Liver (tissue), 9 donors: ENCODE results near the gene LRRC7. TPM values are rescaled to one million over a fixed set of nuclear protein-coding genes. Genes with fewer than 3 reads are reported as not detected.

ENCODE experiments used
- DNase-seq: peaks from one replicate; pipeline ENCODE4 v3.0.0-alpha.2; 2017; ENCODE audit warnings: low spot score
- H3K27ac ChIP-seq, 2 donors: one replicate each; pipeline ENCODE4 v1.7.0; 2013; ENCODE audit warnings: inconsistent platforms in 2 of 2, low read length in 2 of 2, control low read depth in 1 of 2, low read depth in 1 of 2, mild to moderate bottlenecking in 1 of 2
- H3K27me3 ChIP-seq, 4 donors: one replicate each; pipeline versions ENCODE4 v1.6.1 to v1.7.0; 2013; ENCODE audit warnings: low read length in 3 of 4, inconsistent platforms in 1 of 4, mild to moderate bottlenecking in 1 of 4, moderate library complexity in 1 of 4; ENCODE audit not compliant: control insufficient read depth in 4 of 4, insufficient read depth in 4 of 4
- H3K36me3 ChIP-seq, 4 donors: one replicate each; pipeline versions ENCODE4 v1.6.1 to v1.7.0; 2013; ENCODE audit warnings: low read length in 3 of 4, mild to moderate bottlenecking in 3 of 4, low read depth in 1 of 4, moderate library complexity in 1 of 4; ENCODE audit not compliant: control insufficient read depth in 4 of 4, insufficient read depth in 3 of 4
- H3K4me1 ChIP-seq, 4 donors: one replicate each; pipeline versions ENCODE4 v1.6.1 to v1.7.0; 2013; ENCODE audit warnings: low read length in 3 of 4, mild to moderate bottlenecking in 3 of 4, moderate library complexity in 1 of 4; ENCODE audit not compliant: control insufficient read depth in 4 of 4, insufficient read depth in 4 of 4
- H3K4me3 ChIP-seq, 3 donors: one replicate each; pipeline versions ENCODE4 v1.6.1 to v1.7.0; 2013; ENCODE audit warnings: low read length in 3 of 3, control low read depth in 1 of 3, low read depth in 1 of 3, mild to moderate bottlenecking in 1 of 3
- H3K9ac ChIP-seq, 2 donors: one replicate each; pipeline ENCODE4 v1.7.0; 2013; ENCODE audit warnings: low read length in 2 of 2, mild to moderate bottlenecking in 2 of 2, moderate library complexity in 2 of 2, control low read depth in 1 of 2, low read depth in 1 of 2
- H3K9me3 ChIP-seq, 4 donors: one replicate each; pipeline versions ENCODE4 v1.6.1 to v1.7.0; 2013; ENCODE audit warnings: low read length in 3 of 4; ENCODE audit not compliant: control insufficient read depth in 4 of 4
- ATF3 ChIP-seq: IDR thresholded peaks from 2 replicates; pipeline ENCODE4 v1.6.1; 2016; ENCODE audit warnings: antibody characterized with exemption
- EGR1 ChIP-seq, 2 donors: IDR thresholded peaks; 2 replicates each; pipeline ENCODE4 v1.6.1; 2016 to 2018; ENCODE audit warnings: antibody characterized with exemption in 2 of 2, low read depth in 2 of 2
- FOXA1 ChIP-seq: IDR thresholded peaks from 2 replicates; pipeline ENCODE4 v1.6.1; 2016; ENCODE audit warnings: antibody characterized with exemption
- FOXA2 ChIP-seq: IDR thresholded peaks from 2 replicates; pipeline ENCODE4 v1.6.1; 2016; ENCODE audit warnings: antibody characterized with exemption
- NR2F2 ChIP-seq: IDR thresholded peaks from 2 replicates; pipeline ENCODE4 v1.6.1; 2016; ENCODE audit warnings: antibody characterized with exemption
- RAD21 ChIP-seq, 2 donors: IDR thresholded peaks; 2 replicates each; pipeline ENCODE4 v1.6.1; 2016; ENCODE audit warnings: antibody characterized with exemption in 2 of 2, mild to moderate bottlenecking in 2 of 2
- REST ChIP-seq: IDR thresholded peaks from 2 replicates; pipeline ENCODE4 v1.6.1; 2016; ENCODE audit warnings: antibody characterized with exemption, mild to moderate bottlenecking
- RXRA ChIP-seq, 2 donors: IDR thresholded peaks; 2 replicates each; pipeline ENCODE4 v1.6.1; 2017 to 2018; ENCODE audit warnings: antibody characterized with exemption in 2 of 2, mild to moderate bottlenecking in 1 of 2
- TAF1 ChIP-seq: conservative IDR thresholded peaks from 2 replicates; pipeline ENCODE4 v1.6.1; 2016; ENCODE audit warnings: antibody characterized with exemption, mild to moderate bottlenecking
- WGBS: extraction: QIAGEN DNeasy Blood & Tissue Kit; methylation state at CpG from one replicate; pipeline ENCODE4 v1.1.7; 2013; 5-methylcytosine and 5-hydroxymethylcytosine counted together
- polyA plus RNA-seq, 2 donors: library from polyadenylated mRNA; stranded (reverse) in 1 of 2; unstranded in 1 of 2; fragments of 200-250 nt in 1 of 2; fragments of >200 nt in 1 of 2; fragmentation: Nextera tagmentation in 1 of 2; extraction: Ambion mirVana in 1 of 2; gene quantifications; one replicate each; pipeline versions ENCODE4 v1.2.1 to v1.2.3, GENCODE V29; 2013 to 2015
- total RNA-seq, 2 donors: library from RNA; depleted of rRNA; stranded (reverse); fragments of >200 nt; gene quantifications; one replicate each; pipeline ENCODE4 v1.2.3, GENCODE V29; 2014
- TF ChIP-seq, protein P1 (sequence below): IDR thresholded peaks from 2 replicates; pipeline ENCODE4 v1.6.1; 2016; ENCODE audit warnings: antibody characterized with exemption
- TF ChIP-seq, protein P2 (sequence below): fragments of 150-350 bp; IDR thresholded peaks from 2 replicates; pipeline ENCODE4 v1.5.1; 2017; ENCODE audit warnings: improper control_type of control experiment, low read depth, low read length; ENCODE audit not compliant: missing input control
- donor health status: healthy.
- donor health status: healthy.
- donor health status: healthy.
- donor health status: healthy.
- donor health status: healthy.

The LRRC7 gene
- total and polyA plus RNA-seq, 4 donors, result 0.08 to 1.1 (median 0.67) TPM

- WGBS, result 41% methylated on average over 1 of the region's 1 CpG
- DNase-seq, result no peak
- H3K4me3 ChIP-seq, result no peak overlapping the region
These were observed 480.8 kb downstream of the LRRC7 start for GRCh38 chr1:70048336-70049094.

More at GRCh38 chr1:70048336-70049094, 480.8 kb downstream of the LRRC7 start:
- Histone ChIP-seq H3K27ac (no peak overlapping the region), H3K4me1 (no peaks in the 10 kb centered on the region), H3K27me3 (peaks cover 0 to 3% (median 0%) of the 10 kb centered on the region in 4 donors), H3K9me3 (no peaks in the 10 kb centered on the region), H3K36me3 (no peaks in the 10 kb centered on the region), H3K9ac (no peak overlapping the region)
- TF ChIP-seq FOXA1, result no peak
- no peak for TF ChIP-seq RXRA (IDR thresholded peaks at IDR 0.05)
- TF ChIP-seq REST, result no peak
- no peak for TF ChIP-seq FOXA2
- no peak for TF ChIP-seq NR2F2
- TF ChIP-seq, protein P1, sequence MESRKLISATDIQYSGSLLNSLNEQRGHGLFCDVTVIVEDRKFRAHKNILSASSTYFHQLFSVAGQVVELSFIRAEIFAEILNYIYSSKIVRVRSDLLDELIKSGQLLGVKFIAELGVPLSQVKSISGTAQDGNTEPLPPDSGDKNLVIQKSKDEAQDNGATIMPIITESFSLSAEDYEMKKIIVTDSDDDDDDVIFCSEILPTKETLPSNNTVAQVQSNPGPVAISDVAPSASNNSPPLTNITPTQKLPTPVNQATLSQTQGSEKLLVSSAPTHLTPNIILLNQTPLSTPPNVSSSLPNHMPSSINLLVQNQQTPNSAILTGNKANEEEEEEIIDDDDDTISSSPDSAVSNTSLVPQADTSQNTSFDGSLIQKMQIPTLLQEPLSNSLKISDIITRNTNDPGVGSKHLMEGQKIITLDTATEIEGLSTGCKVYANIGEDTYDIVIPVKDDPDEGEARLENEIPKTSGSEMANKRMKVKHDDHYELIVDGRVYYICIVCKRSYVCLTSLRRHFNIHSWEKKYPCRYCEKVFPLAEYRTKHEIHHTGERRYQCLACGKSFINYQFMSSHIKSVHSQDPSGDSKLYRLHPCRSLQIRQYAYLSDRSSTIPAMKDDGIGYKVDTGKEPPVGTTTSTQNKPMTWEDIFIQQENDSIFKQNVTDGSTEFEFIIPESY, result no peak
- TF ChIP-seq, protein P2, sequence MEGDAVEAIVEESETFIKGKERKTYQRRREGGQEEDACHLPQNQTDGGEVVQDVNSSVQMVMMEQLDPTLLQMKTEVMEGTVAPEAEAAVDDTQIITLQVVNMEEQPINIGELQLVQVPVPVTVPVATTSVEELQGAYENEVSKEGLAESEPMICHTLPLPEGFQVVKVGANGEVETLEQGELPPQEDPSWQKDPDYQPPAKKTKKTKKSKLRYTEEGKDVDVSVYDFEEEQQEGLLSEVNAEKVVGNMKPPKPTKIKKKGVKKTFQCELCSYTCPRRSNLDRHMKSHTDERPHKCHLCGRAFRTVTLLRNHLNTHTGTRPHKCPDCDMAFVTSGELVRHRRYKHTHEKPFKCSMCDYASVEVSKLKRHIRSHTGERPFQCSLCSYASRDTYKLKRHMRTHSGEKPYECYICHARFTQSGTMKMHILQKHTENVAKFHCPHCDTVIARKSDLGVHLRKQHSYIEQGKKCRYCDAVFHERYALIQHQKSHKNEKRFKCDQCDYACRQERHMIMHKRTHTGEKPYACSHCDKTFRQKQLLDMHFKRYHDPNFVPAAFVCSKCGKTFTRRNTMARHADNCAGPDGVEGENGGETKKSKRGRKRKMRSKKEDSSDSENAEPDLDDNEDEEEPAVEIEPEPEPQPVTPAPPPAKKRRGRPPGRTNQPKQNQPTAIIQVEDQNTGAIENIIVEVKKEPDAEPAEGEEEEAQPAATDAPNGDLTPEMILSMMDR, result no peak
- no peak for TF ChIP-seq TAF1
- TF ChIP-seq EGR1 (IDR thresholded peaks at IDR 0.05; ENCODE audit: low read depth in 2 of 2), result no peak
- TF ChIP-seq ATF3, result no peak
- TF ChIP-seq RAD21 (IDR thresholded peaks at IDR 0.05), result no peak
